GM12892 (cell line): ENCODE measurements around the gene GABRG3.

Source experiments
- POLR2A ChIP-seq: IDR thresholded peaks from 2 replicates; pipeline ENCODE4 v1.6.1; 2011; ENCODE audit warnings: low read depth, low read length, control low read depth
- POLR2AphosphoS5 ChIP-seq: IDR thresholded peaks from 2 replicates; pipeline ENCODE4 v1.6.1; 2011; ENCODE audit warnings: low read depth, low read length, control low read depth

DNA sequence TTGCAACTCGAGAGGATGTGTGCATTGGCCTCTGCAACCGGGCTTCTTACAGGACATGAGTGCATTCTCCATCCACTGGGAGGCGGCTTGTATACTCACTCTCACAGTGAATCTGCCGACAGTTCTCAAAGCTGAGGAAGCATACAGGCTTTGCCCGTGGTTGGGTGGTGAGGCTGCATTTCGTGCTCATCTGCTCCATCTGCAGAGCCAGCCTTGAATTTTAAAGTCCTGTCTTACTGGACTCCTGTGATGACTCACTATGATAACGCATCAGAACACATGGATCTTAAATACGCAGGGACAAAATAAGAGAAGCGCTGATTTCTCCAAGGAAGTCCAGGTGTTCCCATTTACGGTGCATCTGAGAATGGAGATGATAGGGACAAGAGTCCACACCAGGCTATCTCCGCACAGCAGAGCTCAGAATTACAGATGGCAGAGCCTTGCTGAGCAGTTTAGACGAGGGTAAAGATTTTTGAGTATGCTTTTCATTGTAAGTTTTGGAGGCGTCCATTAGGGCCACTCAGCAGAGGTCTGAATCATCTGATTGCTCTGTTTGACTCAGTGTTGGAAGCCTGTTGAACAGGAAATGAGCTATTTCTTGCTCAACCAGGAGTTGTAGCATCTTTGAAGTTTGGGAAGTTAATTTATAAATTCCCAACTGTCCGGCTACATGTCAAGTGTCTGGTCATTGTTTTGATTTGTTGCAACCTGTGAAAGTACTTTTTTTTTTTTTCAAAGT is 87.1 kb downstream of the GABRG3 start:
- TF ChIP-seq POLR2A (no peak), POLR2AphosphoS5 (no peak)
